Ishikawa (cell line): ENCODE measurements around the gene BMP4.

Experiments used
- CEBPB ChIP-seq: IDR thresholded peaks from 2 replicates; pipeline ENCODE4 v1.6.1; 2012
- CREB1 ChIP-seq: IDR thresholded peaks from 2 replicates; pipeline ENCODE4 v1.6.1; 2012; ENCODE audit warnings: low read depth
- EGR1 ChIP-seq: IDR thresholded peaks from 2 replicates; pipeline ENCODE4 v1.6.1; 2012
- EP300 ChIP-seq: IDR thresholded peaks from 2 replicates; pipeline ENCODE4 v1.6.1; 2012; ENCODE audit warnings: borderline replicate concordance
- FOXM1 ChIP-seq: IDR thresholded peaks from 2 replicates; pipeline ENCODE4 v1.6.1; 2012; ENCODE audit warnings: low read depth, borderline replicate concordance
- MAX ChIP-seq: IDR thresholded peaks from 2 replicates; pipeline ENCODE4 v1.6.1; 2012
- NFIC ChIP-seq: IDR thresholded peaks from 2 replicates; pipeline ENCODE4 v1.6.1; 2012
- RAD21 ChIP-seq: IDR thresholded peaks from 2 replicates; pipeline ENCODE4 v1.6.1; 2012; ENCODE audit warnings: low read depth
- REST ChIP-seq: IDR thresholded peaks from 2 replicates; pipeline ENCODE4 v1.6.1; 2012; ENCODE audit warnings: low read depth, mild to moderate bottlenecking
- TAF1 ChIP-seq: IDR thresholded peaks from 2 replicates; pipeline ENCODE4 v1.6.1; 2012; ENCODE audit warnings: low read depth, mild to moderate bottlenecking
- TCF12 ChIP-seq: IDR thresholded peaks from 2 replicates; pipeline ENCODE4 v1.6.1; 2012; ENCODE audit warnings: low read depth
- TEAD4 ChIP-seq: IDR thresholded peaks from 2 replicates; pipeline ENCODE4 v1.6.1; 2012
- USF1 ChIP-seq: IDR thresholded peaks from 2 replicates; pipeline ENCODE4 v1.6.1; 2012
- YY1 ChIP-seq: IDR thresholded peaks from 2 replicates; pipeline ENCODE4 v1.6.1; 2012; ENCODE audit warnings: low read depth
- ZBTB7A ChIP-seq: IDR thresholded peaks from 2 replicates; pipeline ENCODE4 v1.6.1; 2012; ENCODE audit warnings: low read depth

BMP4 gene

GRCh38 chr14:53946071-53946403, 10.6 kb downstream of the BMP4 start:
- TF ChIP-seq CREB1 (no peak), TEAD4 (no peak), EP300 (no peak), EGR1 (no peak)

GRCh38 chr14:53943751-53944083, 12.9 kb downstream of the BMP4 start:
- no peak for TF ChIP-seq ZBTB7A
- TF ChIP-seq REST = no peak
- TF ChIP-seq FOXM1 = no peak

GRCh38 chr14:53942970-53943750, 13.5 kb downstream of the BMP4 start:
- no peak for TF ChIP-seq USF1
- TF ChIP-seq TEAD4 = no peak
- no peak for TF ChIP-seq CREB1
- no peak for TF ChIP-seq EP300
- TF ChIP-seq MAX = no peak
- TF ChIP-seq TCF12 = no peak
- TF ChIP-seq NFIC = no peak
- TF ChIP-seq YY1 = no peak
- no peak for TF ChIP-seq ZBTB7A
- TF ChIP-seq CEBPB = no peak
- no peak for TF ChIP-seq EGR1
- no peak for TF ChIP-seq FOXM1
- TF ChIP-seq TAF1 = no peak
- TF ChIP-seq REST = no peak
- no peak for TF ChIP-seq RAD21

GRCh38 chr14:53938136-53938837, 18.3 kb downstream of the BMP4 start:
- TF ChIP-seq NFIC (no peak), CREB1 (no peak), EP300 (no peak), RAD21 (no peak), USF1 (no peak), FOXM1 (no peak), TCF12 (no peak), REST (no peak), TEAD4 (no peak), YY1 (no peak), ZBTB7A (no peak), CEBPB (no peak), TAF1 (no peak), MAX (no peak), EGR1 (no peak)

- TF ChIP-seq NFIC (no peak), TCF12 (no peak), USF1 (no peak), CEBPB (no peak), RAD21 (no peak), MAX (no peak)
Observed at GRCh38 chr14:53934778-53935414, 21.7 kb downstream of the BMP4 start.
